GM23248 (cell line): Measurements from ENCODE around the gene TANGO6. TPM values are rescaled to one million over a fixed set of nuclear protein-coding genes. Genes with fewer than 3 reads are reported as not detected.

Experiments used
- DNase-seq: peaks from one replicate; pipeline ENCODE4 v3.0.0-alpha.2; 2015
- H2AFZ ChIP-seq: fragments of 200-600 bp; sonication (generic); 2 replicates; pipeline ENCODE4 v1.6.1; 2016; ENCODE audit warnings: antibody characterized with exemption
- H3F3A ChIP-seq: fragments of 200-600 bp; sonication (generic); 2 replicates; pipeline ENCODE4 v1.6.1; 2016; ENCODE audit warnings: mild to moderate bottlenecking, antibody characterized with exemption, mixed run types; ENCODE audit not compliant: insufficient read depth
- H3K27ac ChIP-seq: fragments of 200-600 bp; sonication (generic); 2 replicates; pipeline ENCODE4 v1.5.1; 2016; ENCODE audit warnings: mild to moderate bottlenecking
- H3K27me3 ChIP-seq: fragments of 200-600 bp; sonication (generic); replicated peaks from 2 replicates; pipeline ENCODE4 v1.6.1; 2016; ENCODE audit warnings: mild to moderate bottlenecking; ENCODE audit not compliant: insufficient read depth
- H3K36me3 ChIP-seq: fragments of 200-600 bp; sonication (generic); 2 replicates; pipeline ENCODE4 v1.6.1; 2016; ENCODE audit warnings: low read depth, mild to moderate bottlenecking
- H3K4me1 ChIP-seq: fragments of 200-600 bp; sonication (generic); 2 replicates; pipeline ENCODE4 v1.6.1; 2016; ENCODE audit warnings: mild to moderate bottlenecking; ENCODE audit not compliant: insufficient read depth
- H3K4me2 ChIP-seq: fragments of 200-600 bp; sonication (generic); one replicate; pipeline ENCODE4 v1.6.1; 2016; ENCODE audit warnings: mild to moderate bottlenecking; ENCODE audit not compliant: unreplicated experiment
- H3K4me3 ChIP-seq: fragments of 200-600 bp; sonication (generic); 2 replicates; pipeline ENCODE4 v1.5.1; 2016; ENCODE audit warnings: mild to moderate bottlenecking
- H3K79me2 ChIP-seq: fragments of 200-600 bp; sonication (generic); 2 replicates; pipeline ENCODE4 v1.6.1; 2016; ENCODE audit warnings: mild to moderate bottlenecking; ENCODE audit not compliant: insufficient read depth
- H3K9ac ChIP-seq: fragments of 200-600 bp; sonication (generic); 2 replicates; pipeline ENCODE4 v1.6.1; 2016; ENCODE audit warnings: mild to moderate bottlenecking
- H3K9me2 ChIP-seq: fragments of 200-600 bp; sonication (generic); 2 replicates; pipeline ENCODE4 v1.6.1; 2016; ENCODE audit warnings: mixed run types, mild to moderate bottlenecking, moderate library complexity; ENCODE audit not compliant: insufficient read depth
- H3K9me3 ChIP-seq: fragments of 200-600 bp; sonication (generic); one replicate; pipeline ENCODE4 v1.6.1; 2017; ENCODE audit warnings: low read depth
- H4K20me1 ChIP-seq: fragments of 200-600 bp; sonication (generic); 2 replicates; pipeline ENCODE4 v1.6.0; 2016; ENCODE audit not compliant: insufficient read depth
- EZH2 ChIP-seq: fragments of 200-600 bp; sonication (generic); IDR thresholded peaks from 2 replicates; pipeline ENCODE4 v1.6.1; 2018; ENCODE audit warnings: antibody characterized with exemption, mild to moderate bottlenecking; ENCODE audit not compliant: insufficient read depth, poor library complexity, severe bottlenecking
- EZH2phosphoT487 ChIP-seq: fragments of 200-600 bp; sonication (generic); IDR thresholded peaks from 2 replicates; pipeline ENCODE4 v1.6.1; 2018; ENCODE audit warnings: antibody characterized with exemption, moderate library complexity, mild to moderate bottlenecking, low read depth; ENCODE audit not compliant: insufficient read depth
- WGBS, 2 experiments: methylation state at CpG; one replicate each; pipeline ENCODE4 v1.1.6; 2015 to 2017; ENCODE audit warnings: low lambda C conversion rate in 2 of 2, low coverage in 1 of 2; ENCODE audit errors: missing lambda C conversion rate in 2 of 2; 5-methylcytosine and 5-hydroxymethylcytosine counted together
- in situ Hi-C: fragments of 300-500 bp; cut with MboI; formaldehyde crosslinking; loops from 2 replicates; pipeline ENCODE4 v1.15.0; 2020
- polyA plus RNA-seq: library from polyadenylated mRNA; unstranded; fragments of >200 nt; fragmentation: Nextera tagmentation; extraction: Ambion mirVana; gene quantifications from 2 replicates; pipeline ENCODE4 v1.2.1, GENCODE V29; 2016
- total RNA-seq: library from RNA; depleted of rRNA; stranded (reverse); fragments of >200 nt; shearing (Covaris generic); gene quantifications from 2 replicates; pipeline ENCODE4 v1.2.3, GENCODE V29; 2014

The TANGO6 gene
- total and polyA plus RNA-seq, 2 experiments from 2014 or later: 7.8 to 12.8 TPM

DNA sequence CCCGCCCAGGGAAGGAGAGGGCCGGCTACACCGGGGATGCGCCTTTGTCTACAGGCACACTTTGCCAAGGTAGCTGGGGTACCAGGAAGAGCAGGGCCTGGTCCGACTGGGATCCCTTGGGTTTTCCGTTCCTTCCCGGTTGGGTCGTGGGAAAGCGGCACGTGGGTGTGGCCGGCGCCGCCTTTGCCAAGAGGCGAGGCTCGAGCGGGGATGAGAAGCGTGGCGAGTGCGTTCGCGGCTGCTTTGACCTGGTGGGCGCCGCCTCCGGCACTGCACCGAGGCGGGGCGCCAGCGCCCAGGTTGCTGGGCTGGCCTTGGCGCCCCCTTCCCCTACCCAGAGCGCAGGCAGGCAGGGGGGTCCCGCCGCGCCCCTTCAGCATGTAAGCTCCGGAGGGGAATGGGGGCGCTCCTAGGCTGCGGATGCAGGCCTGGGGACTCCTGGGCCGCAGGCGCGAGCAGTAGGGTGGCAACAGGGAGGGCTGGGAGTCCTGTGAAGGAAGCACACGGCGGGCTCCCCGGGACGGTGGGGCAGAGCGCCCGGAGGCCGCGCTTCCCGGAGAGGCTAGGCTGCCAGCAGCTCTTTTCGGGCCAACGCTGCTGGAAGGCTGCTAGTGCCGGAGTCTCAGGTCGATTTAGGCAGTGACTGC lies 264.1 kb downstream of the TANGO6 start:
- no peak overlapping the region for H2AFZ ChIP-seq
- H3K79me2 ChIP-seq: no peaks in the 10 kb centered on the region
- peaks cover 7% of the 10 kb centered on the region; the same call in 1 of the 2 replicates for H3K4me1 ChIP-seq
- no peaks in the 10 kb centered on the region for H4K20me1 ChIP-seq
- H3K27ac ChIP-seq: no peak overlapping the region
- in situ Hi-C loops: loop anchor here (25.0 kb wide), 1 partner anchor 395 kb away; no protein-coding TSS in a partner anchor
- TF ChIP-seq EZH2 (no peak), EZH2phosphoT487 (no peak)
- H3F3A ChIP-seq: no peaks in the 10 kb centered on the region
- WGBS, 2 experiments: 2 to 3% methylated on average over 43 to 48 of the region's 52 CpGs
- no peaks in the 10 kb centered on the region for H3K27me3 ChIP-seq
- no peak overlapping the region for H3K9ac ChIP-seq
- no peaks in the 10 kb centered on the region for H3K9me3 ChIP-seq
- peak overlapping the region; percentile 77 for H3K4me2 ChIP-seq
- H3K9me2 ChIP-seq: no peaks in the 10 kb centered on the region
- no peaks in the 10 kb centered on the region for H3K36me3 ChIP-seq
- peak; percentile 67 for DNase-seq
- H3K4me3 ChIP-seq: peak overlapping the region; percentile 77

DNA sequence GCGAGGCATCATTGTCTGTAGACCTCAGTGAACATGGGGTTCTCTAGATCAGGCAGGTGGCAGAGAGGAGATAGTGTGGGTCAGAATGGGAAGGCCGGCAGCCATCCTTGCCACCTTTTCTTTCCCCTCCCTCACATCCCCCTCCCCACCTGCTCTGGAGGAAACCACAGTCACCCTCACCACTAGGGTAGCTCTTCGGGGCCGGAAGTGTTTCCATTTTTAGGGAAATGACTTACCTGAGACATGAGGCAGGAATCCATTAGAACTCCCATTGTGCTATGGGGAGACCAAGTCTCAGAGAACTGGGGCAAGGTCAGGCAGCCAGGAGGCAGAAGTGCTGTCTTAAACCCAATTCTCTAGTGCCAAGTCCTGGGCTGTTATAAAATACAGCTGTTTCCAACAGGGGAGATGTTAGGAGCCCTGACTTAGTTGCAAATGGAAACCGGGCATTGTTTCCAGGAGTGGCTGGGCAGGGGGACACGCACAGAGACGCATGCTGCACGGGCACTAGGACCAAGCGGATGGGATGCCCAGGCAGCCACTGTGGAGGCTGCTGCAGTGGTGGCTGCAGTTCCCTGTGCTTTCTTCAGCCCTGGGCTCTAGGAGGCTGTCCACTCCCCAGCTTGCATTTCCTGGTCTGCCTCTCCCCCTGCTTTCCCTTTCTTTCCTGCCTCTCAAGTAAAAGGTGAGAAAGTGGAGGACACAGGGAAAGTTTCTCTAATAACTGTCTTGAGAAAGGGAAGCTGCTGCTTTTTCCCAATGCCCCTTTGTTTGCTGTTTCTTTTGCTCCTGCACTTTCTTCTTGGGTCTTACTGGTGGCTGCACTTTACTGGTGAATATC lies 265.0 kb downstream of the TANGO6 start:
- in situ Hi-C loops: loop anchor here (25.0 kb wide), 1 partner anchor 396 kb away; no protein-coding TSS in a partner anchor

DNA sequence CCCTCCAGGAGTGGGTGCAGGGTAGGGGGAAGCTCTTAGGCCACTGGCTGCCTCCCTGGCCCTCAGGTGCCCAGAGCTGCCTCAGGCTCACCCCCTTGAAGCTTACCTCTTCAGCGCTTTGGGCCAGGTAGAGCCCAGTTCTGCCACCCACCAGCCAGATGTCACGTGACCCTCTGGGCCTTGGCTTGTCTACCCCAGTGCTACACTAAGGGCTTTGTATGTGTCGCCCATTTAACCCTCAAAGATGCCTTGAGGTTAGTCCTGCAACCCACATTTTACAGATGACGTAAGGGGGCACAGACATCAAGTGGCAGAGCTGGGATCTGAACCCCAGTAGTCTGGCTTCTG lies 265.5 kb downstream of the TANGO6 start:
- no peak overlapping the region for H3K9ac ChIP-seq
- TF ChIP-seq EZH2 (no peak), EZH2phosphoT487 (no peak)
- DNase-seq: no peak
- H2AFZ ChIP-seq: no peak overlapping the region
- no peaks in the 10 kb centered on the region for H4K20me1 ChIP-seq
- no peaks in the 10 kb centered on the region for H3K79me2 ChIP-seq
- no peaks in the 10 kb centered on the region for H3K9me3 ChIP-seq
- peaks cover 7% of the 10 kb centered on the region; the same call in 1 of the 2 replicates for H3K4me1 ChIP-seq
- no peak overlapping the region for H3K27ac ChIP-seq
- WGBS, 2 experiments: 88 to 94% methylated on average over 4 of the region's 4 CpGs
- no peak overlapping the region for H3K4me3 ChIP-seq
- no peak overlapping the region for H3K4me2 ChIP-seq
- H3F3A ChIP-seq: no peaks in the 10 kb centered on the region
- in situ Hi-C loops: loop anchor here (25.0 kb wide), 1 partner anchor 397 kb away; no protein-coding TSS in a partner anchor
- no peaks in the 10 kb centered on the region for H3K9me2 ChIP-seq
- no peaks in the 10 kb centered on the region for H3K36me3 ChIP-seq
- no peaks in the 10 kb centered on the region for H3K27me3 ChIP-seq

More for the DNA sequence above, 265.0 kb downstream of the TANGO6 start:
- H2AFZ ChIP-seq: no peak overlapping the region
- H3K4me3 ChIP-seq: no peak overlapping the region
- H3K4me2 ChIP-seq: no peak overlapping the region
- no peaks in the 10 kb centered on the region for H4K20me1 ChIP-seq
- H3K79me2 ChIP-seq: no peaks in the 10 kb centered on the region
- no peaks in the 10 kb centered on the region for H3K9me3 ChIP-seq
- H3K36me3 ChIP-seq: no peaks in the 10 kb centered on the region
- H3K27me3 ChIP-seq: no peaks in the 10 kb centered on the region
- no peak overlapping the region for H3K9ac ChIP-seq
- H3K27ac ChIP-seq: no peak overlapping the region
- H3K4me1 ChIP-seq: peaks cover 7% of the 10 kb centered on the region; the same call in 1 of the 2 replicates
- no peak for DNase-seq
- TF ChIP-seq EZH2phosphoT487: no peak
- TF ChIP-seq EZH2: no peak
- H3F3A ChIP-seq: no peaks in the 10 kb centered on the region
- H3K9me2 ChIP-seq: no peaks in the 10 kb centered on the region
- WGBS, 2 experiments: 50 to 53% methylated on average over 9 of the region's 9 CpGs

DNA sequence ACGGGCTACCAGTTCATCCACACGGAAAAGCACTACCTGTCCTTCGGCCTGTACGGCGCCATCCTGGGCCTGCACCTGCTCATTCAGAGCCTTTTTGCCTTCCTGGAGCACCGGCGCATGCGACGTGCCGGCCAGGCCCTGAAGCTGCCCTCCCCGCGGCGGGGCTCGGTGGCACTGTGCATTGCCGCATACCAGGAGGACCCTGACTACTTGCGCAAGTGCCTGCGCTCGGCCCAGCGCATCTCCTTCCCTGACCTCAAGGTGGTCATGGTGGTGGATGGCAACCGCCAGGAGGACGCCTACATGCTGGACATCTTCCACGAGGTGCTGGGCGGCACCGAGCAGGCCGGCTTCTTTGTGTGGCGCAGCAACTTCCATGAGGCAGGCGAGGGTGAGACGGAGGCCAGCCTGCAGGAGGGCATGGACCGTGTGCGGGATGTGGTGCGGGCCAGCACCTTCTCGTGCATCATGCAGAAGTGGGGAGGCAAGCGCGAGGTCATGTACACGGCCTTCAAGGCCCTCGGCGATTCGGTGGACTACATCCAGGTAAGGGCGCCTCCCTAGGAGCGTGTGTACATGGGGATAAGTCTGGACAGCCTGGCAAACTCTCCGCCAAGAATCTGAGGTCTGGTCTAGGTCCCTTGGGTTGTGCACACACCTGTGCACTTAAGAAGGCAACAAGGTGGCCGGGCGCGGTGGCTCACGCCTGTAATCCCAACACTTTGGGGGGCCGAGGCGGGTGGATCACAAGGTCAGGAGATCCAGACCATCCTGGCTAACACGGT lies 266.3 kb downstream of the TANGO6 start:
- Histone ChIP-seq H3K9me3 (no peaks in the 10 kb centered on the region), H4K20me1 (no peaks in the 10 kb centered on the region), H2AFZ (no peak overlapping the region), H3K4me2 (no peak overlapping the region), H3F3A (no peaks in the 10 kb centered on the region), H3K4me3 (no peak overlapping the region), H3K9me2 (no peaks in the 10 kb centered on the region), H3K27ac (no peak overlapping the region), H3K36me3 (no peaks in the 10 kb centered on the region), H3K4me1 (peaks cover 7% of the 10 kb centered on the region; the same call in 1 of the 2 replicates), H3K79me2 (no peaks in the 10 kb centered on the region), H3K9ac (no peak overlapping the region), H3K27me3 (no peaks in the 10 kb centered on the region)
- WGBS, 2 experiments: 96 to 97% methylated on average over 44 to 48 of the region's 48 CpGs
- DNase-seq: no peak
- TF ChIP-seq EZH2: no peak
- no peak for TF ChIP-seq EZH2phosphoT487
- in situ Hi-C loops: loop anchor here (10.0 to 25.0 kb wide), 2 partner anchors 397 to 585 kb away; no protein-coding TSS in a partner anchor
